SHP77 (cell line): ENCODE results near the gene ZNF398.

Experiments used
- DNase-seq, 2 experiments: peaks; one replicate each; lab custom pipeline; 2025; lab: John Stamatoyannopoulos, UW

Gene ZNF398

DNA sequence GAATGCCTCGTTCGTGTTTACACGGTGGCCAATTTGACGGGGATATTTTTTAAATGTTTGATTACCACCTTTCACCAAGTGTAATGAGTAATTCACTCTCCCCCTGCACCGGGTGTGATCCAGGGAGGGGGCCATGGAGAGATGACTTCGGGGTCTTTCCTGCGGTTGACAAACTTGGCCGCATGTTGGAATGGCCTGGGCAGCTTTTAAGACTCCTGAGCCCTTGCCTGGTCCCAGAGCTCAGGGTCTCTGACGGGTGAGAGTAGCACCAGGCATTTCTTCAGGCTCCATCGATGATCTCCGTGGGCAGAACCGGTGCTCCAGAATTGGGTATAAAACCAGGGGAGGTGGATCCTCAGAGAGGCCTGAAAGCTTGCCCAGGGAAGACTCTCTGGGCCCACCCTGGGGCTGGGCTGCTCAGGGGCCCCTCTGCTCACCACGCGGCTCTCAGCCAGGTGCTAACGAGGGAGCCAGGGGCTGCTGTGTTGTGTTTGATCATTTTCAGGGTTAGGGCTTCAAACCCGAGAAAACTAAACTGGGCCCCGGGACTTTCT lies 49.0 kb downstream of the ZNF398 start:
- no peak for DNase-seq

DNA sequence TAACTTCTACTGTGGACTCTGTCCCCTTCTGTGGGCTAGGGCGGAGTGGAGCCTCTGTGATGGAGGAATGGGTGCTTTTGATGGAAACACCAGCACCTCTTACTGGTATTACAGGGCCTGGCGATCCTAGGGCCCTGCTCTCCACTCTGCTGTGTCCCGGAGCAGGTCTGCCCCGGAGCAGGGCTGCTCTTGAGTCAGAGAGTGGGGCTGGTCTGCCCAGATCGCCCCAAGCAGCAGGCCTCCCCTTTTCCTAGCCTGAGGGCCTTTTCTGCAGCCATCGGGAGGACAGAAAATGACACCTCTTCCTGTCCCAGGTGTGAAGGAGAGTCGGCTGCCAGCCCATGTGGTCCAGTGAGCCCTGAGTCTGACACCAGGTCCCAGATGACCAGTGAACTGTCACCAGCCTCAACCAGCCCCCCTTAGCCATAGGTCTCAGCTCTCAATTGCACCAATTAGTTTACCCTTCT lies 49.5 kb downstream of the ZNF398 start:
- no peak for DNase-seq

GRCh38 chr7:149197675-149198074 lies 50.4 kb downstream of the ZNF398 start:
- DNase-seq: no peak

DNA sequence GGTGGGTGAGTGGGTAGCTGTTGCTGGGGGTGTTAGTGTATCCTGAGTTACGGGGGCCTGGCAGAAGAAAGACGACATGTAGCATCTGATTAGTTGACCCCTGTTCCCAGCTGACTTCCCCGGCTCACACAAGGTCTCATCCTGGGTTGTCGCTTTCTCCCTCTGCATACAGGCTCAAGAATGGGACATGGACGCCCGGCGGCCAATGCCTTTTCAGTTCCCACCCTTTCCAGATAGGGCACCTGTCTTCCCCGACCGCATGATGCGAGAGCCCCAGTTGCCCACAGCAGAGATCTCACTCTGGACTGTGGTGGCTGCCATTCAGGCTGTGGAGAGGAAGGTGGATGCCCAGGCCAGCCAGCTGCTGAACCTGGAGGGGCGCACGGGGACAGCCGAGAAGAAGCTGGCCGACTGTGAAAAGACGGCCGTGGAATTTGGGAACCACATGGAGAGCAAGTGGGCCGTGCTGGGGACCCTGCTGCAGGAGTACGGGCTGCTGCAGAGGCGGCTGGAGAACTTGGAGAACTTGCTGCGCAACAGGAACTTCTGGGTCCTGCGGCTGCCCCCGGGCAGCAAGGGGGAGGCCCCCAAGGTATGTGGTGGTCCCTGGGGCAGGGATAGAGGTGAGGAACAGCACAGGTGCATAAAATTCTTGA lies 51.0 kb downstream of the ZNF398 start:
- no peak for DNase-seq

DNA sequence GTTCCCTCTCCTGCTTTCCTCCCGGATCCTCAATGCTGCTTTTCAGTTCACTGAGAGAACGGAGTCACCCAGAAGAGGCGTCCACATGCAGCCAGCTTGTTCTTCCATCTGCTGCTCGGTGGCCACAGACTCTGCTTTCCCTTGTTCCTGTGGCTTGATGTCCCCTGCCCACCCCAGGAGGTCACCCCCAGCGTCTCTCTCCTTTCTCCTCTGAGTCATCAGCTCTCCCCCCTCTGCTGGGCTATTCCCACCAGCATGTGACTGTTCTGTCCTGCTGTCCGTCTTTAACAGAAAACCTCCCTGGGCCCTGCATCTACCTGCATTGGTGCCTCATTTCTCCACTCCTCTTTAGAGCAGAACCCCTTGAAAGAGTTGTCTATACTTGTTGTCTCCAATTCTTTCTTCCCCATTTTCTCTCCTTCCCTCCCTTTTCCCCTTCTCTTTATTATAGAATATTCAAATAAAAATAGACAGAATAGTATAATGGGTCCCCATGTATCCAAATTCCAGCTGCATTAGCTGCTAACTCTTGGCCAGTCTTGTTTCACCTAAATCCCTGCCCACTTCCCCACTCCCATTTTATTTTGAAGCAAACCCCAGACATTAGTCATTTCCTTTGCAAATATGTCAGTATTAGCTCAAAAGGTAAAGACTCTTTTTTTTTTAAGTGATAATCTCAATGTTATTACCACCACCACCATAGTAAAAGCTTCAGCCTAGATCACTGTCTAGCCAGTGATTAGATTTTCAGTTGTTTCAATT lies 52.2 kb downstream of the ZNF398 start:
- DNase-seq: no peak

GRCh38 chr7:149202831-149203231 lies 55.6 kb downstream of the ZNF398 start:
- DNase-seq: no peak

GRCh38 chr7:149205690-149206381 lies 58.6 kb downstream of the ZNF398 start:
- DNase-seq: no peak

- DNase-seq: no peak
Observed at GRCh38 chr7:149207324-149208035, 60.2 kb downstream of the ZNF398 start.

DNA sequence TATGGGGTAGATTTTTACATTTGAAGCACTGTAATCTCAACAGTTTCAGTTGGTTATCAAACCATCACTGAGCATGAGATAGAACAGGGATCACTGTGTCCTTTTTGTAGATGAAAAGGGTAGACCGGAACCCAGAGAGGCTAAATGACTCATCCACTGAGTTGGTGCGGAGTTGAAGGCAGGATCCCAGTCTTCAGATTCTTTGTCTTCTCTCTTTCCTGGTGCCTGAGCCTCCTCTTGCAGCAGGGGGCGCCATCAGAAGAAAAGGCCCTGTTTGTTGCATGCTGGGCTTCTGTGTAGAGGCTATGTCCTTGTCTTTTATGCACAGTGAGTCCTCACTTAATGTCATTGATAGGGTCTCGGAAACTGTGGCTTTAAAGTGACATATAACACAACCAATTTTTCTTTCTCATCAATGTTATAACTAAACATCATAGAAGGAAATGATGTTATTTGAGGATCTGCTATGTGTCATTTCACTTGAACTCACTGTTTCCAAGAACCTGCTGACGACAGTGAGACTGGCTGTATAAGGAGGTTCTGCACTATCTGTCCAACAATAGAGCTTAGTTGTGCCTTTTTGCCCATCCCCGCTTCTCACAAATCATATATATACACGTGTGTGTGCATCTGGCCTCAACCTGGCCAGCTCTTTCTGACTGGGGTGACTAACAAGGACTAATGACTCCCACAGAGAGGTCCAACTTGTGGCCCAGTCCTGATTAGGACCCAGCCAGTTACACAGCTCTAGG lies 62.4 kb downstream of the ZNF398 start:
- DNase-seq: peak; percentile 14 to 17

DNA sequence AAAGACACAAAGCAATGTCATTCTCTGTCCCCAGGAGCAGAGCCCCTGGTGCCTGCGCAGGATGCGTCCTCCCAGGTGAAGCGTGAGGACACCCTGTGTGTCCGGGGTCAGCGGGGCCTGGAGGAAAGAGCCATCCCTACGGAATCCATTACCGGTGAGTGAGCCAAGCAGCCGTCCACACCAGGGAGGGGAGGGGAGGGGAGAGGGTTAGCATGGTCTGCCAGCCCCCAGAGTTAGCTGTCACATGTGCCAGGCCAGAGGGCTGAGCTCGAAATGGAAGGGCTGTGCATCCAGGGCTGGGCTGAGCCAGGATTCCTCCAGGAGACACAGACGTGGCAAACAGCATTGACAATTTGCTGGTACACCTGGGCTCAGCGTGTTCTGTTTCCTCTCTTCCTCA lies 63.3 kb downstream of the ZNF398 start:
- no peak for DNase-seq

- no peak for DNase-seq
Observed at GRCh38 chr7:149214020-149214720, 66.9 kb downstream of the ZNF398 start.

GRCh38 chr7:149216402-149216801 lies 69.1 kb downstream of the ZNF398 start:
- no peak for DNase-seq

GRCh38 chr7:149217570-149217969 lies 70.3 kb downstream of the ZNF398 start:
- no peak for DNase-seq

GRCh38 chr7:149218469-149219420 lies 71.5 kb downstream of the ZNF398 start:
- DNase-seq: no peak

DNA sequence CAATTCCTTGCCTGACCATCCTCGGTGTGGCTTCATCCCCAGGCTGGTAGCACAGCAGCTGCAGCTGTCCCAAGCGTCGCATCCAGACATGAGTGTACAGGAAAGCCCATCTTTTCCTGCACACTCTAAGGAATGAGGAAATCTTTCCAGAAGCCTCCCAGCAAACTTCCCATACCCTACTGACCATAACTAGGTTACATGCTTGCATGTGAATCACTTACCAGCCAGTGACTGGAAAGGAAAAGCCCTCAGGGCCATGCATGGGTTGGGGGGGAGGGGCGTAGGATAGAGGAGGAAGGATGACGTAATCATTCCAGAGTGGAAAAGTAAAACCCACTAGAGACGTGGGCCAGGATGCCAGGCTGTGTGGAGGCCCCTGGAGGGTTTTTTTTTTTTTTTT lies 73.3 kb downstream of the ZNF398 start:
- DNase-seq: no peak

DNA sequence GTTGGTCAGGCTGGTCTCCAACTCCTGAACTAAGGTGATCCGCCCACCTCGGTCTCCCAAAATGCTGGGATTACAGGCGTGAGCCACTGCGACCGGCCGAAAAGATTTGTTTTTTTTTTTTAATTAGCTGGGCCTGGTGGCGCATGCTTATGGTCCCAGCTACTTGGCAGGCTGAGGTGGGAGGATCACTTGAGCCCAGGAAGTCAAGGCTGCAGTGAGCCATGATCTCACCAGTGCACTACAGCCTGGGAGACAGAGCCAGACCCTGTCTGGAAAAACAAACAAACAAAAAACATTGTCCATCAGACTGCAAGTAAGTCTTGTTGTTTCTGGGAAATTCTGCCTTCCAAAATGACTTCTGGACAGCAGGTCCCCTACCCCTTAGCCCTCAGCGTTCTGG lies 75.9 kb downstream of the ZNF398 start:
- no peak for DNase-seq

- no peak for DNase-seq
Observed at GRCh38 chr7:149223761-149224160, 76.5 kb downstream of the ZNF398 start.

- DNase-seq: no peak
Observed at GRCh38 chr7:149224352-149224751, 77.1 kb downstream of the ZNF398 start.

DNA sequence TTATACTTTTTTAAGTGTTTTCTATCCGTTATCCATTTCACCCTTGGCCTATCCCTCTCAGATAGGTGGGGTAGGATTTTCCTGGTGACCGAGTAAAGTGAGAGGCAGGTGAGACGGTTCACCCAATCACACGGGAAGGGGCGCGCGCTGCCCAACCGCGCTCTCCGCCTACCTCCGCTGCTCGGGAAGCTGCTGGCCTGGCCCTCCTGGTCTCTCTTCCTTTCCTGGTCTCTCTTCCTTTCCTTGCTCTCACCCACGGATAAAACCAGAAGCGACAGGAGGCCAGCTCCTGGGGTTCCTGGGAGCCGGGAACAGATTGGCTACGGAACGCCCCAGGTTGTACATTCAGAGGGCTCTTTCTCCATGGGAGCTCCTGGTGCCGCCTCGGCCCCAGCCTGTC lies 77.9 kb downstream of the ZNF398 start:
- no peak for DNase-seq

DNA sequence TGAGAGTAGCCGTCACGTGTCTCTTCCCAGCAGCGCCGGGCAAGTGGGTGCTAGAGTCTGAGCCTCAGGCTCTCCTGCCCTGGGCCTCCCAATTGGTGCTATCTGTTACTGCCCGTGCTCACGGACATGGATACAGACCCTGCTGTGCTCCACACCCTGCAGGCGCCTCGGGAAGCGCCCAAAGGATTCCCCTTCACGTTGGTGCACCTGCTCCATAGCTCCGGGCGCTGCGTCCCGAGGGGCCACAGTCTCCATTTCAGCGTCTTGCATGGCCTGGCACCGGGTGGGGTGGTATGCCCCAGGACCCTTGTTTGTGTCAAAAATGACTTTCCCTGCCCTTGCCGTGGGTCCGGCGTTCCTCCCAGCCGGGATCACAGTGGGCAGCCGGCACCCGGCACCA lies 78.4 kb downstream of the ZNF398 start:
- DNase-seq: no peak
